Stimulated activated CD8-positive, alpha-beta memory T cell treated with anti-CD3 and anti-CD28 coated beads, Interleukin-2, amount 100 ng/mL, for 48 hours (primary cell): ENCODE measurements around the gene ANK3.

ENCODE experiments used
- DNase-seq, 2 donors: peaks; one replicate each; pipeline ENCODE4 v3.0.0-alpha.2; 2020; ENCODE audit warnings: low read depth in 2 of 2

The ANK3 gene

GRCh38 chr10:60389413-60390025 is at the start of gene ANK3:
ANK3 (minus strand) TSS chr10:60389875; CDS start chr10:60389538, 337 bp downstream.
- DNase-seq, result no peak

- no peak for DNase-seq
Measured at GRCh38 chr10:60434418-60435046, 44.9 kb upstream of the ANK3 start.

GRCh38 chr10:60433684-60434083 is 44.0 kb upstream of the ANK3 start:
- no peak for DNase-seq

- no peak for DNase-seq
Measured at GRCh38 chr10:60430836-60431597, 41.3 kb upstream of the ANK3 start.

- no peak for DNase-seq
Measured at GRCh38 chr10:60430017-60430416, 40.3 kb upstream of the ANK3 start.

GRCh38 chr10:60429084-60429849 is 39.6 kb upstream of the ANK3 start:
- DNase-seq, result no peak

- no peak for DNase-seq
Measured at GRCh38 chr10:60428387-60428737, 38.7 kb upstream of the ANK3 start.

GRCh38 chr10:60427709-60428386 is 38.2 kb upstream of the ANK3 start:
- DNase-seq, result no peak

- no peak for DNase-seq
Measured at GRCh38 chr10:60427148-60427547, 37.5 kb upstream of the ANK3 start.

- no peak for DNase-seq
Measured at GRCh38 chr10:60426425-60426824, 36.8 kb upstream of the ANK3 start.

GRCh38 chr10:60425392-60426110 is 35.9 kb upstream of the ANK3 start:
- DNase-seq, result no peak

- DNase-seq, result no peak
Measured at GRCh38 chr10:60424971-60425370, 35.3 kb upstream of the ANK3 start.

- DNase-seq, result no peak
Measured at GRCh38 chr10:60423920-60424319, 34.2 kb upstream of the ANK3 start.

GRCh38 chr10:60422809-60423208 is 33.1 kb upstream of the ANK3 start:
- DNase-seq, result no peak

GRCh38 chr10:60420991-60421894 is 31.6 kb upstream of the ANK3 start:
- no peak for DNase-seq

GRCh38 chr10:60419249-60419648 is 29.6 kb upstream of the ANK3 start:
- no peak for DNase-seq

- DNase-seq, result no peak
Measured at GRCh38 chr10:60417901-60418300, 28.2 kb upstream of the ANK3 start.

GRCh38 chr10:60417024-60417423 is 27.3 kb upstream of the ANK3 start:
- DNase-seq, result no peak

- DNase-seq, result no peak
Measured at GRCh38 chr10:60414877-60415585, 25.4 kb upstream of the ANK3 start.
